ENCODE results near the gene TNNT3.

DNA sequence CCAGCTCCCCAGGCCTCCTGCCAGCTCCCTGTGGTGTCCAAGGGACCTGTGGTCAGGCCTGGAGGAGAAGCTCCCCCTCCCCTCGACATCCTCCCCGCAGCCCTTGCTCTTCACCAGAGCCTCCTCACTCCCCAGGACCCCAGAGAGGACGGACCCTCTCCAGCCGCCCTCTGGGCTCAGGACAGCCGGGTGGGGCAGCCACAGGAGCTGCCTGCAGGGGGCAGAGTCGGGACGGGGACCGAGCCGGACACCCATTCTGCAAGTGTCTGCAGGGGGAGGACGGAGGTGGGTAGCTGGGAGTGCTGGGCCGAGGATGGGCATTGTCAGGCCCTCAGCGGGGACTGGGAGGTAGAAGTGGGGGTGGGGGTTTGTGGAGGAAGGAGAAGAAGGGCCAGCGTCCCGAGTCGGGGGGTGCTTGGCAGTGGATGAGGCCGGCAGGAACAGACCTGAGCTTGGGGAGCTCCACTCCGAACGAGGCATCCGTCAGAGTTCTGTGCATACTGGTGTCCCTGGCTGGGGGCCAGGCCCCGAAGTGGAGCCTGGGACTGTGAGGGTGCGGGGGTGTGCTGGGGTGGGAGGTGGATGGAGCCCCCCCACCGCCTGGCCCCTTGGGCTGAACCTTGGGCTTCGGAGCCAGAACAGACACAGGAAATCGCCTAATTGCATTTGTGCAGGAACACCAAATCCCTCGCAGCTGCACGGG lies 43.0 kb upstream of the TNNT3 start:
- TF ChIP-seq GABPA (IDR thresholded peaks at IDR 0.05; ENCODE audit: low read depth) (no peak), SPI1 (IDR thresholded peaks at IDR 0.05; ENCODE audit: borderline replicate concordance, low read depth) (no peak)
